Mucosa of stomach (tissue), 1 donor: ENCODE data around the gene CD22.
"Not testable (repeated sequence)": the region's sequence is repeated elsewhere in the genome, so short reads cannot be mapped to it uniquely, and the experiment has no call there.

Experiments
- H3K27me3 ChIP-seq: one replicate; pipeline ENCODE4 v1.7.0; 2013; ENCODE audit warnings: mild to moderate bottlenecking, low read length; ENCODE audit not compliant: control insufficient read depth, insufficient read depth
- H3K36me3 ChIP-seq: one replicate; pipeline ENCODE4 v1.7.0; 2013; ENCODE audit warnings: low read length; ENCODE audit not compliant: control insufficient read depth, insufficient read depth
- H3K4me1 ChIP-seq: one replicate; pipeline ENCODE4 v1.7.0; 2013; ENCODE audit warnings: mild to moderate bottlenecking, low read length; ENCODE audit not compliant: control insufficient read depth, insufficient read depth
- H3K4me3 ChIP-seq: one replicate; pipeline ENCODE4 v1.7.0; 2013; ENCODE audit warnings: low read length
- H3K9ac ChIP-seq: one replicate; pipeline ENCODE4 v1.7.0; 2013; ENCODE audit warnings: mild to moderate bottlenecking, low read length, moderate library complexity
- H3K9me3 ChIP-seq: one replicate; pipeline ENCODE4 v1.7.0; 2013; ENCODE audit warnings: mild to moderate bottlenecking, low read length, moderate library complexity; ENCODE audit not compliant: control insufficient read depth
- donor health status: Pancreatic carcinoma.

CD22 gene

DNA sequence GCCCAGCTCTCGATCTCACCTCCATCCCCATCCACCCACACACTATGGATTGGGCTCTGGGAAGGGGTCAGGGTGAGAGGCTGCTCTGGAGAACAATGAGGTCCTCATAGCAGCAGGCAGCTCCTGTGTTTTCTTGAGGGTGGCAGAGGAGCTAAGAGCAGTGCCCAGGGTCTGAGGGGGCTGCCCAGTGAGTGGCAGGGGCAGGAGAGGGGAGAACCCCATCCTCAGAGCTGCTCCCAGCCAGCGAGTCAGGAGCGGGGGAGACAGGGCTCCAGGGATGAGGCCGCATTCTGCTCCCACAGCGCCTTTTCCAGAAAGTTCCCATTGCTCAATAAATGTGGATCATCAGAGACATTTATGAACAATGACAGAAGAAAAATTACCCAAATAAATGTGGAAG lies 31.1 kb downstream of the CD22 start:
- not testable (repeated sequence) for H3K9ac ChIP-seq, H3K9me3 ChIP-seq, H3K36me3 ChIP-seq, H3K4me3 ChIP-seq, H3K27me3 ChIP-seq
- H3K4me1 ChIP-seq, result peaks cover 12% of the 10 kb centered on the region

DNA sequence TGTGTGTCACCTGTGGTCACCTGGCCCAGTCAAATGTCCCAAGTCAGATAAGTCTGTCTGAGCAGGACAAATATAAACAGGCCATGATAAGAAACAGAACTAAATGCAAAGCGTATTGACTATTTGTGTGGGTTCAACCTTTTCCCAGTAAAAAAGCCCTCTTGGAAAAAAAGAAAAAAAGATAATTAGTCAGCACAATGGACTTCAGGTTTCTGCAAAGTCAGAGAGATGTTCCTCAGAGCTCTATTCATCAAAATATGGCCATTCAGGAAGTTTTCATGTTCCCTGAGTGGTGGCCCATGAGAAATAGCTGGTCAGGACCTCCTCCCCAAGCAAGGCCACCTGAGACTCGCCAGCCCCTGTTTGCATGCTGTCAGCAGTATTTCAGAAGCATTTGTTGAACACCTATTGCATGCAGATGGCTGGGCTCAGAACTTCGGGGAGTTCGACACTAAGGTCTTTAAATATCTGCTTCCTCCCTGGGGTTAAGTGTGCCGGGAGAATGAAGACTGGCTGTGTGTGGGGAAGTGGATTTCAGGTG lies 32.0 kb downstream of the CD22 start:
- H3K9ac ChIP-seq, result no peak overlapping the region
- no peak overlapping the region for H3K4me3 ChIP-seq
- peaks cover 12% of the 10 kb centered on the region for H3K4me1 ChIP-seq
- H3K27me3 ChIP-seq, result no peaks in the 10 kb centered on the region
- no peaks in the 10 kb centered on the region for H3K36me3 ChIP-seq
- H3K9me3 ChIP-seq, result no peaks in the 10 kb centered on the region

DNA sequence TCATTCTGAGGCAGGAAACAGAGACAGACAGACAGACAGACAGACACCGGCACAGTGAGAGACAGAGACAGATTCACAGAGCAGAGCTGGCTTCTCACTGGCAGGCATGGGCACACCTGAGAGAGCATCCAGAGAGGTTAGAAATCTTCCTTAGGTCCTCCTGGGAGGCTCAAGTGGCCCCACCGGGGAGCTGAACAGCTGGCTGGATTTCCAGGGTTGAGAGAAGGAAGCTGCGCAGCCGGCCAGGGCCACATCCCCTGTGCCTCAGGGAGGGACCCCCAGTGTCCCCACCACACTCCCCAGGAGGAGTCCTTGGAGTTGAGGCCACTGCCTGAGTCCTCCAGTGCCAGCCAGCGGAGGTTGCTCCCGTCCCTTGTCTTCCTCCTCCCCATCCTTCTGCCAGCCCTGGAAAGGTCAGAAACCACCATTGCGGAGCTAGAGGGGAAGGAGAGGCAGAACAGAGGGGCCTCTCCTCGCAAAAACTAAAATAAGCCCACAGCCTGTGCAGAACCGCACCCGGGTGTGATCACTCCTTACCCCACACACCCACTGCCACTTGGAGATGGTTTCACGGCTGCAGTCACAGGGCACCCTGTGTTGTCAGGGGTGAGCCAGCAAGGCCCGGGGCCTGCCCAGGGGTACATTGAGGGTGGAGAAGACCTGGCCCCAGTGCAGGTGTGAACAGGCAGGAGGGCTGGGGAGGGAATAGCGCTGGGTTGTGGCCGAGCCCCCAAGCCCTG lies 33.4 kb downstream of the CD22 start:
- Histone ChIP-seq H3K4me1 (peaks cover 9% of the 10 kb centered on the region), H3K9me3 (no peaks in the 10 kb centered on the region), H3K4me3 (no peak overlapping the region), H3K27me3 (no peaks in the 10 kb centered on the region), H3K36me3 (no peaks in the 10 kb centered on the region), H3K9ac (no peak overlapping the region)

DNA sequence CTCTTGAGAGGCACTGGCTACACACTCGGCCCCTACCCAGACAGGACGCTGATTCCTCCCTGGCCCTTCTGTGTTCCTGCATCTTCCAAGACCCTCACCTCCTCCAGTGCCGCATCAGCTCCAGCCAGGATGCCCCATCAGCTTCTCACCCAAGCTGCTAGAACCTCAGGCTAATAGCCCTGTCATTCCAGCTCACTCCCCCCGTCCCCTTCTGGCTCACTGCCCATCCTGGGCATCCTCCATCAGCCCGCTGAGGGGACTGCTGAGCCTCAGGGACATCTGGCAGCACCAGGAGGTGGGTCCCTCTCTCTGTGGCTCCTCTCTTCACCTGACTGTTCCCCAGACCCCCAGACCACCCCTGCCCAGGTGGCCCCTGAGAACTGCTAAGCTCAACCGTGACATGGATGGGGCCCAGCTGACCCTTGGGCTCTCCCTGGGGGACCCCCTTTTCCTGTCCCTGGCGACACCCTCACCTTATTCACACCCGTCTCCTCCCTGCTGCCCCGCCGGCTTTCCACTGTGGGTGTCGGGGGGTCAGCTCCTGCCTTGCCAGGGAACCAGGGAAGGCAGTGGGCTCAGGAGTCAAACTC lies 34.1 kb downstream of the CD22 start:
- no peaks in the 10 kb centered on the region for H3K27me3 ChIP-seq
- H3K4me3 ChIP-seq, result no peak overlapping the region
- peaks cover 4% of the 10 kb centered on the region for H3K4me1 ChIP-seq

DNA sequence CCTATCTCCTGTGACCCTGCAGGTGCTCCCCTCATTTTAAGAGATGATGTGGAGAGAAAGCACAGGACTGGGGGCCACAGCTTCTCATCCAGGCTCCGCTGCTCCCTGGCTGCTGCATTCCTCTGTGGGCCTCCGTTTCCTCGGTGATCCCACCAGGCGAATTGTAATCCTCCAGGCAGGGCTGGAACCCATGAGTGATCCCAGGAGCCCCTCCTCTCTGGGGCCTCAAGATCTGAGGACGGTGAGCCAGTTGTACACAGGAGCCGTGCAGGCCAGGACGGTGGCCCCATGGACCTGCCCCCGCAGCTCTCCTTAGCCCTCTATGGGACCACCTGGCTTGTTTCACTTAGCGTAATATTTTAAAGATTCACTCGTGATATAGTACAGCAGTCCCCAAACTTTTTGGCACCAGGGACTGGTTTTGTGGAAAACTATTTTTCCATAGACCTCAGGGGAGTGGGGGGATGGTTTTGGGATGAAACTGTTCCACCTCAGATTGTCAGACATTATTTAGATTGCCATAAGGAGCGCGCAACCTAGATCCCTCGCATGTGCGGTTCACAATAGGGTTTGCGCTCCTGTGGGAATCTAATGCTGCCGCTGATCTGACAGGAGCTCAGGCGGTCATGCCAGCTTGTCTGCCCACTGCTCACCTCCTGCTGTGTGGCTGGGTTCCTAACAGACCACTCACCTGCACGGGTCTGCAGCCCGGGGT lies 34.9 kb downstream of the CD22 start:
- H3K9me3 ChIP-seq, result no peaks in the 10 kb centered on the region
- H3K27me3 ChIP-seq, result no peaks in the 10 kb centered on the region
- no peaks in the 10 kb centered on the region for H3K36me3 ChIP-seq

More for the DNA sequence above, 34.1 kb downstream of the CD22 start:
- no peaks in the 10 kb centered on the region for H3K36me3 ChIP-seq
- H3K9me3 ChIP-seq, result no peaks in the 10 kb centered on the region
- H3K9ac ChIP-seq, result no peak overlapping the region

DNA sequence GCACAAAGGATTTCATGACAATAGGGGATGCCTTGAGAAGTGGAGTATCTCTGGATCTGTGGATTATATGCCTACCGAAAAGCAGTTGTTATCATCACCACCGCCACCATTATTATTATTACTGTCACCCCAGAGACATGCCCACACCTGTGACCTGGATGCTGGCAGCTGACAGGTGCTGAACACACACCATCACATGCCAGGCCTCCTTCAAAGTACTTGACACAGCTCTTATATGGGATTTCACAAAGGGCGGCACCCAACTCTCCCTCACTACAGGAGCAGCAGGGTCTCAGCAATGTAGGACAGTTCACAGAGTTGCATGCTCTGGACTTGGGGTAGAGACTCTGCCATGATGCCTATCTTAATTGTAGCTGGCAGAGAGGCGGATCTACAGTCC lies 36.3 kb downstream of the CD22 start:
- no peaks in the 10 kb centered on the region for H3K36me3 ChIP-seq
- H3K9ac ChIP-seq, result no peak overlapping the region

More for the DNA sequence above, 34.9 kb downstream of the CD22 start:
- Histone ChIP-seq H3K9ac (no peak overlapping the region), H3K4me1 (no peaks in the 10 kb centered on the region), H3K4me3 (no peak overlapping the region)

DNA sequence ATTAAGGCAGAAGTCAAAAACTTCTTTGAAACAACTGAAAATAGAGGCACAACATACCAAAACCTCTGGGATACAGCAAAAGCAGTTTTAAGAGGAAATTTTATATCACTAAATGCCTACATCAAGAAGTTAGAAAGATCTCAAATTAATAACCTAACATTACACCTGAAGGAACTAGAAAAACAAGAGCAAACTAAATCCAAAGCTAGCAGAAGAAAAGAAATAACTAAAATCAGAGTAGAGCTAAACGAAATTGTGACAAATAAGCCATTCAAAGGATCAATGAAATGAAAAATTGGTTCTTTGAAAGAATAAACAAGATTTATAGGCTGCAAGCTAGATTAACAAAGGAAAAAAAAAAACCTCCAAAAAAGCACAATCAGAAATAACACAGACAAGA lies 39.4 kb downstream of the CD22 start:
- H3K27me3 ChIP-seq, result no peaks in the 10 kb centered on the region
- H3K9me3 ChIP-seq, result no peaks in the 10 kb centered on the region
- H3K4me3 ChIP-seq, result no peak overlapping the region

More for the DNA sequence above, 36.3 kb downstream of the CD22 start:
- Histone ChIP-seq H3K4me3 (no peak overlapping the region), H3K27me3 (no peaks in the 10 kb centered on the region), H3K4me1 (no peaks in the 10 kb centered on the region), H3K9me3 (no peaks in the 10 kb centered on the region)

DNA sequence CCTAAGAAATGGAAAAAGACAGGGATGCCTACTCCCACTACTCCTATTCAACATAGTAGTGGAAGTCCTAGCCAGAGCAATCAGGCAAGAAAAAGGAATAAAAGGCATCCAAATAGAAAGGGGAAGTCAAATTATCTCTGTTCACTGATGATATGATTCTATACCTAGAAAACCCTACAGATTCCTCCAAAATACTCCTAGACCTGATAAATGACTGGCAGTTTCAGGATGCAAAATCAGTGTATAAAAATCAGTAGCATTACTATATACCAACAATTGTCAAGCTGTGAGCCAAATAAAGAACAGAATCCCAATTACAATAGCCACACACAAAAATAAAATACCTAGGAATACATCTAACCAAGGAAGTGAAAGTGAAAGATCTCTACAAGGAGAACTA lies 40.5 kb downstream of the CD22 start:
- Histone ChIP-seq H3K9ac (no peak overlapping the region), H3K36me3 (no peaks in the 10 kb centered on the region)

More for the DNA sequence above, 39.4 kb downstream of the CD22 start:
- Histone ChIP-seq H3K4me1 (no peaks in the 10 kb centered on the region), H3K9ac (no peak overlapping the region), H3K36me3 (no peaks in the 10 kb centered on the region)

DNA sequence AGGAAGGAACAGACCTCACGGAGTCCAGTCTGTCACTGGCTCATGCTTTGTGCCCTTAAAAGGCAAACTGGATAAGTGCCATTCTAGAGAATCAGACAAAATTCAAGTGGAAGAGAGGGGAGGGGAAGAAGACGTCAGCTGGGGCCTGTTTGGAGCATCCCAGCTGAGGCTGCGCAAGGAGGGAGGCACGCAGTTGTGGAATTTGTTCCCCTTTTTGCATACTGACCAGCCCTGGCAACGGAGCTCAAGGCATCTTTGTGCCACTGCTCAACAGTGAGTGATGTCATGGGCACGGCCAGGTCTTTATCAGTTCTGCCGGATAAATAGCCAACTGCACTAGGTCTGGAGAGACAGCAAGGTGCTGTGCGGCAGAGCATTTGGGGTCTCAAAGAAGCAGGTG lies 41.7 kb downstream of the CD22 start, which contains the start of gene GPR42:
GPR42 (plus strand) TSS at position 347 of the 400 bp plus-strand sequence. CDS start 292 bp downstream, outside the sequence.
- Histone ChIP-seq H3K9ac (no peak within 1 kb of the TSS), H3K4me1 (peaks cover 10% of the 10 kb centered on the region), H3K9me3 (no peaks in the 10 kb centered on the region), H3K27me3 (no peaks in the 10 kb centered on the region), H3K4me3 (no peak within 1 kb of the TSS), H3K36me3 (no peaks in the 10 kb centered on the region)

More for the DNA sequence above, 40.5 kb downstream of the CD22 start:
- Histone ChIP-seq H3K27me3 (no peaks in the 10 kb centered on the region), H3K4me3 (no peak overlapping the region), H3K9me3 (no peaks in the 10 kb centered on the region), H3K4me1 (no peaks in the 10 kb centered on the region)

DNA sequence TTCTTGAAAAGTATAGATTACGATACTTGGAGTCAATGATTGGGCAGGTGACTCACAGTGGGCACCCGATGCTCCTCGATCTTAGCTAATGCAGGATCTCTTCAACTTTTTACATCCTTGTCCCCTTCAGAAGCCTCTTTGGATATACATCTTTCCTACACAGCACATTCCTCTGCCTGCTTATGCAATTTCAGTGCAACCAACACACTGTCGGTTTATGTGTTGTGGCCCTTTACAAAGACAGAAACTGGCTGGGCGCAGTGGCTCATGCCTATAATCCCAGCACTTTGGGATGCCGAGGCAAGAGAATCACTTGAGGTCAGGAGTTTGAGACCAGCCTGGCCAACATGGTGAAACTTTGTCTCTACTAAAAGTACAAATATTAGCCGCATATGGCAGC lies 44.5 kb downstream of the CD22 start:
- peaks cover 14% of the 10 kb centered on the region for H3K4me1 ChIP-seq
- no peaks in the 10 kb centered on the region for H3K27me3 ChIP-seq
- H3K4me3 ChIP-seq, result no peak overlapping the region
- no peak overlapping the region for H3K9ac ChIP-seq
- H3K9me3 ChIP-seq, result no peaks in the 10 kb centered on the region
- no peaks in the 10 kb centered on the region for H3K36me3 ChIP-seq

DNA sequence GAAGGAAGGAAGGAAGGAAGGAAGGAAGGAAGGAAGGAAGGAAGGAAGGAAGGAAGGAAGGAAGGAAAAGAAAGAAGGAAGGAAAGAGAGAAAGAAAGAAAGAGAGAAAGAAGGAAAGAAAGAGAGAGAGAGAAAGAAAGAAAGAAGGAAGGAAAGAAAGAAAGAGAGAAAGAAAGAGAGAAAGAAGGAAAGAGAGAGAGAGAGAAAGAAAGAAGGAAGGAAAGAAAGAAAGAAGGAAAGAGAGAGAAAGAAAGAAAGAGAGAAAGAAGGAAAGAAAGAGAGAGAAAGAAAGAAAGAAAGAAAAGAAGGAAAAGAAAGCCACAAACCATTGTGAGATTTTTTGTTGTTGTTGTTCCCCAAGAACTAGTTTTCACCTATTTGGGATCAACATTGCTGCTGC lies 45.0 kb downstream of the CD22 start:
- H3K36me3 ChIP-seq, H3K27me3 ChIP-seq, H3K9me3 ChIP-seq, H3K9ac ChIP-seq, H3K4me3 ChIP-seq: not testable (repeated sequence)
- H3K4me1 ChIP-seq, result peaks cover 14% of the 10 kb centered on the region
